Measurements from ENCODE around the gene PPP6R2.
A peak's percentile ranks its signal among the peaks of the same experiment; 100 is the strongest.

PPP6R2 gene

DNA sequence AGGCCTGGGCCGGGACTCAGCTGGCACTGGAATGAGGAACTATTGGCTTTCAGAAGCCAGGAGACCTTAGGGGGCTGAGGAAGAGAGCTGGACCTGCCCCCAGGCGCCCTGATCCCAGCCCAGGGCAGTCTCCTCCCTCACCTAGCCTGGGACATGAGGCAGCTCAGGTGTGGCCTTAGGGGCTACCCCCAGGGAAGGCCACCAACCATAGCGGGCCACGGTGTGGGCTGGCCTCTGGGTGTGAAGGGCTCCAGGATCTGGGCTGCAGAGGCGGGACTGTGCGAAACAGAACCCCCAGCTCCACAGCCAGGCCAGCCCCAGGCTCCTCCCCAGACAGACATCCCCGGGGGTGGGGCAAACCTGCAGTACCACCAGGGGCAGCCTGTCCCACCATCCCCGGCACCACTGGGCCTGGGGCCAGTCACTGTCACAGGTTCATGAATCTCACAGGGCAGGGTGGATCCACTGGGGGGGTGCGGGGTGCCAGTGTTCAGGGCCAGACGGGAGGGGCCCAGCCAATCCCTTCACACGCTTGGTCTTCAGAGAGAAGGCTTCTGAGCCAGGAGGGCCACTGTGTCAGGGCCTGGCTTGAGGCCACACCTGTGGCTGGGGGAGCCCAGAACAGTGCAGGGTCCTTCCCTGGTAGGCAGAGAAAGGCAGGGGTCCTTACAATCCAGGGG lies 39.1 kb upstream of the PPP6R2 start:
- H4K20me1 ChIP-seq (ENCODE audit: control insufficient read depth, insufficient read depth, low read depth, low read length): peaks cover 15% of the 10 kb centered on the region
- no peaks in the 10 kb centered on the region for H3K9me2 ChIP-seq (replicated peaks; ENCODE audit: control insufficient read depth, low read length)
- H3K27ac ChIP-seq (ENCODE audit: low read depth, low read length): peak overlapping the region; percentile 88
- H3K4me1 ChIP-seq (ENCODE audit: control insufficient read depth, low read length): peaks cover 85% of the 10 kb centered on the region
- H3K4me2 ChIP-seq (ENCODE audit: low read length): peak overlapping the region; percentile 99
- peaks cover 78% of the 10 kb centered on the region for H3K79me2 ChIP-seq (ENCODE audit: control insufficient read depth, low read length)
- H3K27me3 ChIP-seq (ENCODE audit: control insufficient read depth, low read length): no peaks in the 10 kb centered on the region
- H3K9me3 ChIP-seq (ENCODE audit: control insufficient read depth, insufficient read depth, low read length): no peaks in the 10 kb centered on the region
- peak overlapping the region; percentile 97 for H3K4me3 ChIP-seq (ENCODE audit: low read length)
- peaks cover 42% of the 10 kb centered on the region for H3K36me3 ChIP-seq (ENCODE audit: control insufficient read depth, low read length)
- TF ChIP-seq EZH2phosphoT487 (IDR thresholded peaks at IDR 0.05; ENCODE audit: borderline replicate concordance, low read length): no peak
- TF ChIP-seq, protein P1, sequence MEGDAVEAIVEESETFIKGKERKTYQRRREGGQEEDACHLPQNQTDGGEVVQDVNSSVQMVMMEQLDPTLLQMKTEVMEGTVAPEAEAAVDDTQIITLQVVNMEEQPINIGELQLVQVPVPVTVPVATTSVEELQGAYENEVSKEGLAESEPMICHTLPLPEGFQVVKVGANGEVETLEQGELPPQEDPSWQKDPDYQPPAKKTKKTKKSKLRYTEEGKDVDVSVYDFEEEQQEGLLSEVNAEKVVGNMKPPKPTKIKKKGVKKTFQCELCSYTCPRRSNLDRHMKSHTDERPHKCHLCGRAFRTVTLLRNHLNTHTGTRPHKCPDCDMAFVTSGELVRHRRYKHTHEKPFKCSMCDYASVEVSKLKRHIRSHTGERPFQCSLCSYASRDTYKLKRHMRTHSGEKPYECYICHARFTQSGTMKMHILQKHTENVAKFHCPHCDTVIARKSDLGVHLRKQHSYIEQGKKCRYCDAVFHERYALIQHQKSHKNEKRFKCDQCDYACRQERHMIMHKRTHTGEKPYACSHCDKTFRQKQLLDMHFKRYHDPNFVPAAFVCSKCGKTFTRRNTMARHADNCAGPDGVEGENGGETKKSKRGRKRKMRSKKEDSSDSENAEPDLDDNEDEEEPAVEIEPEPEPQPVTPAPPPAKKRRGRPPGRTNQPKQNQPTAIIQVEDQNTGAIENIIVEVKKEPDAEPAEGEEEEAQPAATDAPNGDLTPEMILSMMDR (IDR thresholded peaks at IDR 0.05; ENCODE audit: low read depth, low read length, poor library complexity, severe bottlenecking): peak; percentile 32
- H3F3A ChIP-seq (ENCODE audit: control insufficient read depth, insufficient read depth): peaks cover 29% of the 10 kb centered on the region

DNA sequence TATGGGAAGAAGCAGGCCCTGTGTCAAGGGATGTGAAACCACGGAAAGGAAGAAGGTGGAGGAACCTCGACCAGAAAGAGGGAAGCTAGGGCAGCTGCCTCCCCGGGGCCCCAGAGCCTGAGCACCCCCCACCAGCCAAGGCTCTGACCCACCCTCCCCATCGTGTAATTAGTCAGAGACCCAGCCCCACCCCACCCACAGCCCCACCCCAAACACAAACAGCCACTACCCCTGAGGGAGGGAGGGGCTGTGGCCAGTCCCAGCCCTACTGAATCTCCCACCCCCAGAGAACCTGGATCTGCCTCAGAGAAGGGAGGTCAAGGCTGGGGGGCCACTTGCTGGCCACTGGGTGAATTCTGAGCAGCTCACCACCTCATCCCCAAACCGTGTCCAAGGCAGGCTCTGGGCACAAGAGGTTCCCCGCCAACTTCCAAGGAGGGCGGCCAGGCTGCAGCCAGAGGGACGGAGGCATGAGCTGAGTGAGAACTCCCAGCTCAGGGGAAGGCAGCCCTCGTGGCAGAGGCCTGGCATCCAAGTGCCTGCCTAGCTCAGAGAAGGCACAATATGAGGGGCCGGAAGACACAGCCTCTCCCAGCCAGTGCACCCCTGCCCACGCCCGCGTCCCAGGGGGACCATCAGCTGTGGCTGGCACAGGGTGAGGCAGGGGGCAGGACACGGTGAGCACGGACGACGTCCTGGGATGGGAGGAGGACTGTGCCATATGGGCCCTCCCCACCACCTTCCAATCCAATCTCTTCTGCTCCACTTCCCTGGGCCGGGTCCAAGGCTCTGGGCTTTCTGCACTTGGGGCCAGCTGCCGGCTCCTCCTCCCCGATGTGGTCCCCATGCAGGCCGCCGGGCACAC lies 38.4 kb upstream of the PPP6R2 start:
- H3K27me3 ChIP-seq (ENCODE audit: control insufficient read depth, low read length): no peaks in the 10 kb centered on the region
- peak overlapping the region; percentile 97 for H3K4me3 ChIP-seq (ENCODE audit: low read length)
- H3K4me1 ChIP-seq (ENCODE audit: control insufficient read depth, low read length): peaks cover 86% of the 10 kb centered on the region
- peaks cover 31% of the 10 kb centered on the region for H3F3A ChIP-seq (ENCODE audit: control insufficient read depth, insufficient read depth)
- peaks cover 15% of the 10 kb centered on the region for H4K20me1 ChIP-seq (ENCODE audit: control insufficient read depth, insufficient read depth, low read depth, low read length)
- H3K4me2 ChIP-seq (ENCODE audit: low read length): peak overlapping the region; percentile 99
- no peak for TF ChIP-seq EZH2phosphoT487 (IDR thresholded peaks at IDR 0.05; ENCODE audit: borderline replicate concordance, low read length)
- TF ChIP-seq, protein P1 (IDR thresholded peaks at IDR 0.05; ENCODE audit: low read depth, low read length, poor library complexity, severe bottlenecking): no peak
- H3K79me2 ChIP-seq (ENCODE audit: control insufficient read depth, low read length): peaks cover 72% of the 10 kb centered on the region
- H3K27ac ChIP-seq (ENCODE audit: low read depth, low read length): peak overlapping the region; percentile 88
- peaks cover 42% of the 10 kb centered on the region for H3K36me3 ChIP-seq (ENCODE audit: control insufficient read depth, low read length)
- no peaks in the 10 kb centered on the region for H3K9me2 ChIP-seq (replicated peaks; ENCODE audit: control insufficient read depth, low read length)
- no peaks in the 10 kb centered on the region for H3K9me3 ChIP-seq (ENCODE audit: control insufficient read depth, insufficient read depth, low read length)

DNA sequence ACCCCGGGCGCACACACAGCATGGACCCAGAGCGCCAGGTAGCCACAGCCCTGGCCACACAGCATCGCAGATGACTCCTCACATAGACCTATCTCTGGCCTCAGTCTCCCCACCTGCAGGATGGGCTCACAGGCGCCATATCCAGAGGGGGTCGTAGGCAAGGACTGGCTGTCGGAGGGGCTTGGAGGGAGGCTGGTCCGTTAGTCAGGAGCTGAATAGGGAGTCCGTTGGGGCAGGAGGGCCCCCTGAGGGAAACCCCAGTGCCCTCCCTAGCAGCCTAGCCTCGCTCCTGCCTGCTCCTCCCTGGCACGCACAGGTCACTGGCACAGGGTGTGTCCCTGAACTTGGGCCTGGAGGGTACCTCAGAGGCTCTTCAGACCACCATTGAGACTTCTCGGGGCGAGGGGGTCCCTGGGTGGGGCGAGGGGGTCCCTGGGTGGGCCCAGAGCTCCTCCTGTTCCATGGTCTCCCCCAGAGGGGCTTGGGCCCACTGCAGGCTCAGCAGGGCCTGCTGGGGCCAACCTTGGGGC lies 37.7 kb upstream of the PPP6R2 start:
- H3K27ac ChIP-seq (ENCODE audit: low read depth, low read length): peak overlapping the region; percentile 88
- H4K20me1 ChIP-seq (ENCODE audit: control insufficient read depth, insufficient read depth, low read depth, low read length): peaks cover 15% of the 10 kb centered on the region
- H3K9me2 ChIP-seq (replicated peaks; ENCODE audit: control insufficient read depth, low read length): no peaks in the 10 kb centered on the region
- H3K79me2 ChIP-seq (ENCODE audit: control insufficient read depth, low read length): peaks cover 65% of the 10 kb centered on the region
- peak overlapping the region; percentile 97 for H3K4me3 ChIP-seq (ENCODE audit: low read length)
- no peaks in the 10 kb centered on the region for H3K9me3 ChIP-seq (ENCODE audit: control insufficient read depth, insufficient read depth, low read length)
- TF ChIP-seq EZH2phosphoT487 (IDR thresholded peaks at IDR 0.05; ENCODE audit: borderline replicate concordance, low read length): no peak
- TF ChIP-seq, protein P1 (IDR thresholded peaks at IDR 0.05; ENCODE audit: low read depth, low read length, poor library complexity, severe bottlenecking): no peak
- peaks cover 82% of the 10 kb centered on the region for H3K4me1 ChIP-seq (ENCODE audit: control insufficient read depth, low read length)
- H3K36me3 ChIP-seq (ENCODE audit: control insufficient read depth, low read length): peaks cover 42% of the 10 kb centered on the region
- no peaks in the 10 kb centered on the region for H3K27me3 ChIP-seq (ENCODE audit: control insufficient read depth, low read length)
- H3F3A ChIP-seq (ENCODE audit: control insufficient read depth, insufficient read depth): peaks cover 36% of the 10 kb centered on the region
- peak overlapping the region; percentile 99 for H3K4me2 ChIP-seq (ENCODE audit: low read length)

All from DOHH2 (cell line).